UCSD-AML1 (cell line): ENCODE results near the gene BICD1.

Experiments
- DNase-seq: peaks from one replicate; lab custom pipeline; 2025; ENCODE audit not compliant: unreplicated experiment; lab: John Stamatoyannopoulos, UW

Gene BICD1

DNA sequence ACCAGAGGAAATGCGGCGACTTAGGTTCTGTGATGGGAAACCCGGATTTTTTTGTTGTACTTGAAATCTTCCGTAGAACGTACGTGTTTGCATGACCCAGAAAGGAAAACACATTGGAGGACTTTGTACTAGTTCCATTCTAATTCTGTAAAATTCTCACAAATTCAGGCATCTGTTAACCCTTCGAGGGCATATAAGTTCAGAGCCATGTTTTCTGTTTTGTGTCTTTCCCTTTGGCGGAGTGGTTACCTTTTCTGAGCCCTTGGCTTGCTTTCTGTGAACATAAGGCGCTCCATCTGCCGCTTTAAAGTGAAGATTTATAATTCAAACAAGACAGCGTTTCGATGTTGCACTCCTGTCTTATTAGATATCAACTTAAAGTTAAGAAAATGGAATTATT is 34.2 kb downstream of the BICD1 start:
- no peak for DNase-seq

DNA sequence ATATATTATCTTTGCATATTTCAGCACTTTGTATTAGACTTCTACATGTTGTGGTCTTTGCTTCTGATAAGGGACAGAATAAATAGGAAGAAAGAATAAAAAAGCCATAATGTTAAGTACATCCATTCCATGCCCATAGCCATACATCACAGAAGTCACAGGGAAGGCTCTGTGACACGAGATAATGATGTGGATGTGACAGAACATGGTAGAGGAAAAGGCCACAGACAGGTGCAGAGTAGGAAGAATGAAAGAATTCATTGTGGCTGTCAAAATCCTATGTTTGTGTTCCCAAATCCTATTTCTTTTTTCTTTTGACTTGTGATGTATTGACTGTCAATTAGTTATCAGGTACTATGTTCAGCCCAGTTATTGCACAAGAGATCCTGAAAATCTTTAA is 38.4 kb downstream of the BICD1 start:
- no peak for DNase-seq

- no peak for DNase-seq
Measured at GRCh38 chr12:32146074-32146873, 39.6 kb downstream of the BICD1 start.

GRCh38 chr12:32148372-32148771 is 41.7 kb downstream of the BICD1 start:
- no peak for DNase-seq

DNA sequence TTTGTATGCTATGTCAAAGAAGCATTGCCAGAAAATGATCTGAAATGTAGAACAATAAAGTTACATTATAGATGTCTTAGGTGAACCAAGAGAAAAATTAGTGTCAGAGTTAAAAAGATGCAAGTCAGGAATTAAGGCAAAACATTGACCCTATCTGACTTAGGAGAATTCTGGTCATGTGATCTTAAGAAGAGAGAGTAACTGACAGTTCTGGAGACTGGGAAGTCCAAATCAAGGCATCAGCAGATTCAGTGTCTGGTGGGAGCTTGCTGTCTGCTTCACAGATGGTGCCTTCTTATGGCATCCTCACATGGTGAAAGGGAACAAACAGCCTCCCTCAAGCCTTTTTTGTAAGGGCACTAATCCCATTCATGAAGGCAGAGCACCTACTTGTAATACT is 42.8 kb downstream of the BICD1 start:
- no peak for DNase-seq

- DNase-seq = no peak
Measured at GRCh38 chr12:32151086-32151485, 44.4 kb downstream of the BICD1 start.

- DNase-seq = no peak
Measured at GRCh38 chr12:32151552-32151951, 44.9 kb downstream of the BICD1 start.

GRCh38 chr12:32155041-32155440 is 48.4 kb downstream of the BICD1 start:
- DNase-seq = no peak

- no peak for DNase-seq
Measured at GRCh38 chr12:32155961-32156529, 49.4 kb downstream of the BICD1 start.

DNA sequence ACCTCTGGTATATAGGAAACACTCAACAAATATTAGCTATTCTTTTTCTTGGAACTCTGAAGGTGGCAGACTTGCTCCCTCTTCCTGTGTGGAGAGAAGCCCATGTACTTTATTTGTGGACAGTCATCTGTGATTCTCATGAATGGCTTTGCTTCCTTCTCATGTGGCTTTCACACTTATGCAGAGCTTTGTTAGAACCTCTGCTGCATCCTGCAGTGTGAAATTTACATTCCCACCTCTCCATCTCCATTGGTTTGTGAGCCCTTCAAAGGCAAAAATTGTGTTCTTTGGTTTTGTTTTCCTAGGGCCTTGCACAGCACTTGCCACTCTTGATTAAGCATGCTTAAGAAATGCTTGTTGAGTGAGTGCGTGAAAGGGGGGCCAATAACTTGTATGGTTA is 51.9 kb downstream of the BICD1 start:
- no peak for DNase-seq

DNA sequence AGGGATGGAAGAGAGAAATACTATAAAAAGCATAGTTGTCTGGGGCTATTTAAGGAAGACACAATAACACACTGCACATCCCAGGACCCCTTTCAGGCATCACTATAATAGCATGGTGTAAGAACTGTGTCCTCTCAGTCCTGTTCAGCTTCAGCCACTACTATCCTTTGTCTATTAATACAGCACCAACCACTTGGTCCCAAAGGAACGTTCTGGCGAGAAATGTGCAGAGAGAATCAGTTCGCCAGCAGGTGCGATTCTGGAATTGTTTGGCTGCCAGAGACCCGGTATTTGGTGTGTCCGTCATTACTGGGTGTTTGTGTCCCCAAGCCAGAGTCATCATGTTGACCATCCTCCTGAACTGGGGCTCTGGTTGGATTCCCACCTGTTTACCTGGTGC is 52.7 kb downstream of the BICD1 start:
- DNase-seq = no peak

DNA sequence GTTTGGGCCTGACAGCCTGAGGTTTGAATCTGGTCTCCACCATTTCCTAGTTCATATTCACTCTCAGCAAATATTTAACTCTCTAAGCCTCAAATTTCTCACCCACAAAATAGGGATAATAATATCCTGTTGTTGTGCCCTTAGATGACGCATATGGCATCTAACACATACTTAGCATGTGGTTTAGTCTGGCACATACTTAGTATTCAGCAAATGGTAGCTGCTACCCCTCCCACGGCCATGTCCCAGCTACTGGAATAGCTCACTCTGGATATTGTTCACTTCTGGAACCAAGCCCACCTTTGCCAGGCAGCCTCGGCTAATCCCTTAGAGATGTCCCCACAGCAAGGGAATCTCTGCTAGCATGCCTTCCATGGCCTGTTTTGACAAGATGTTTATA is 53.3 kb downstream of the BICD1 start:
- DNase-seq = no peak

- no peak for DNase-seq
Measured at GRCh38 chr12:32161058-32161457, 54.4 kb downstream of the BICD1 start.

DNA sequence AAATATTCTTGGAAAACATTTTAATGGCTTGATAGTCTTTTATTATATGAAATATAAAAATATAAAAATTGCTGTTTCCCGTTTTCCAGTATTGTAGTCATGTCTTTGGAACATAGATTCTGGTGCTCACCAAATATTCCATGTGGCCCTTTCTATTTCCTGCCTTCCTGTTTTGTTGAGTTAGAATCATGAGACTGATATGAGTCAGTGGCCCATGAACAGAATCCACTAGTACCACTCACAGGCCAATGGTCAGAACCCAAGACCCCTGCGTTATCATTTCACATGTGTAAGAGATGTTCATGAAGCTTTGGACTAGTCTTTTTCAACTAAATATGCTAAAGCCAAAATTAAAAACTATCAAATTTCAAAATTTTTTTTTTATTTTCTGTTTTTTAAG is 56.9 kb downstream of the BICD1 start:
- DNase-seq = no peak

DNA sequence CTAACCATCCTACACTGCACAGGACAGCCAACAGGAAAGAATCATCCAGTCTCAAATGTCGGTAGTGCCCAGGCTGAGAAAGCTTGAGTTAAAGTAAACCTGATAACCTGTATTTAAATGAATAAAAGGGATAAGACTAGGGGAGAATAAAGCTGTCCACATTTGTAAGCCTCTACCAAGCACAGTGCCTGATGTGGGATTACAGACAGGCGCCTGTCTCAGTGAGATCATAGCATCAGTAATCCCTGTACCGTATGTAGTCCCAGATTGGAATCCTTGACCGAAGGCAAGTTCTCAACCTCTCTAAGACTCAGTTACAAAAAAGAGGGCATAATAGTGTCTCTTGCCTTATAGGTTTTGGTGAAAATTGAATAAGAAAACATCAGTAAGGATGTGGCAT is 59.9 kb downstream of the BICD1 start:
- no peak for DNase-seq

DNA sequence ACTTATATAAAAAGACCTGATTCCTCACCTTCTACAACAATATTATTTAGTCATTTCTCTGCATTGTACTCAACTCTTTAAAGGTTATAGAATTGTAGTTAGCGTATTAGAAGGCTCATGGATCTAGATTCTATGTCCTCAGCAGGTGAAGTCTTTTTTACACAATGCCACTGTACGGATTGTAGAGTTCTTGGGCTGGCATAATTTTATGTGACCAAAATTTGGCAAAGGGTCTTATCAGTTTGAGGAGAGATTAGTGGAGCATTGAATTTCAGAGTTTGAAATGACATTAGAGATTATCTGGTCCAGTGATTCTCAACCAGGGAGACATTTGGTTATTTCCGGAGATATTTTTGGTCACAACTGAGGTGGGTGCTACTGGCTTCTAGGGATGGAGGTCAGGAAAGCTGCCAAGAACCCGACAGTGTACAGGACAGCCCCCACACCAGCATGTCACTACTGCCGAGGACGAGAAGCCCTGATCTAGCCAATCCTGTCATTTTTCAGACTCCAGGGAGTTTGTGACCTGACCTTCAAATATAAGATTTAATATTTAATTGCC is 63.9 kb downstream of the BICD1 start:
- DNase-seq = no peak

- DNase-seq = no peak
Measured at GRCh38 chr12:32171211-32171610, 64.6 kb downstream of the BICD1 start.

GRCh38 chr12:32176606-32177005 is 70.0 kb downstream of the BICD1 start:
- DNase-seq = no peak

DNA sequence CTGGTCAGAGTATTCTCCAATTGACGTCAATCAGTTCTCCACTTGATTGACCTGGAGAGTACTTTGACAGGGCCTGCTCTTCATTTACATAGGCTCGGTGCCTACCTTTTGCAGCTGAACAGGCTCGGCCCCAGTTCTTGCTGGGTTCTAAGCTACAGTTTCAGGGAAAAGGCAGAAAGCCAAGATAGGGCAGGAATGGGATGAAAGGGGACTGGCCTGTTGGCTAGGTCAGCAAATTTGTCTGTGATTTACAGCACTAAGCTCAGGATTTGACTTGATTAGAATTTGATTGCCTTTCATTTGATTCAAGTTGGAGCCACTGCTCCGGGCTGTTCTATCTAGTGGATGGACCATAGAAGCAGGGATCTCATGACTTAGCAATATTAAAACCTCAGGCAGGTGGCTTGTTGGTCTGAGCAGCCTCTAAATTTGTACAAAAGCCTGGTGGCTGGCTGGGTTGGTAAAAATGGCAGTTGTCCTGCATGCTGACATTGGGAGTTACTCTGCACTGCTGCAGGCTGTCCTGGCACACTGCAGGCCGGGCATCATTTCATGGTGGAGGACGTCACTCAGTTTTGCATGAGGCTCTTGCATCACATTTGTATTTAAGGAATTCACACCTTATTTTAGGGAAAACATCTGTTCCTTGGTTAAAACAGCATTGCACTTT is 71.8 kb downstream of the BICD1 start:
- no peak for DNase-seq

DNA sequence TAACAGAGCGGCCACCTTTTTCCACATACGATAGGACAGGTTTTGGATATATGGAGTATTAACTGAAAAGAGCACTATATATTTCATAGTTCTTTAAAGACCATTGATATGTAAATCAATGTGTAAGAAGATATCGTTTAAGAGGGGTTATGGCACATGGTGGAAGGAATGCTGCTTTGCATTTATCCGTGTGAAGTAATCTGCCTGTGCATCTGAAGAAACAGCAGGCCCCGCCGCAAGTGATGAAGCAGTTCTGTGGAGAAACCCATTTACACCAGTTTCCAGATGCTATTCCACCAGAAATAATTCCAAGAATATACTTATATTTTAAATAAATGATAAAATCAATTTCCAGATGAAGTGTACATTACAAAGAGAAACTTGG is 72.4 kb downstream of the BICD1 start:
- DNase-seq = no peak

DNA sequence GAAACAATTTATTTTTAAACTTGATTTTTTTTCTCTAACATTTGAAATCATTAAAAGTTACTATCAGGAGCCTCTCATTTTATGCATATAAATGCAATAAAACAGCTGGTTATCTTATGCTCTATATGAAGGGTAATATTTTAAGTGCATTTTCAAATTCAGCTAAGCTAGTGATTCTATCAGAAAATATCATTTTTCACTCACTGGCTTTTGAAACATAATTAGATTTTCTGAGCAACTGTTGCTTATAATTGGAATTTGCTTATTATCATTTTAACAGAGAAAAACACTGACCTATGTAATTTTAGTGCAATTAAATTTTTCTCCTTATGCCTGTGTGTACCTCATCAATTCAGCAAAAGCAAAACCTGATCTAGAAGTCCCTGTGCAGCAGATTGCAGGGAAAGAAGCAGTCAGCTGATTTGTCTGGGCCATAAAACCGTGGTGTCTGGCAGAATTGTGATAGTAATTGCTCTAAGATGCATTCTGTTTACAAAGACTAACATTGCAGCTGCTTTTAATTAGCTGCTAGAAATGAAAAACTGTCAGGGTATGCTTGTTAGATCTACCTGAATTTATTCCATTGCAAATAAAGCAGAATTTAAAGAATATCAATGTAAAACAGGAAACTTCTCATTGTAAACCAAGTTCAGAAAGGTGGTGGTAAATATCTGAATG is 75.0 kb downstream of the BICD1 start:
- no peak for DNase-seq

- DNase-seq = no peak
Measured at GRCh38 chr12:32183650-32184049, 77.0 kb downstream of the BICD1 start.
